NCI-H1694 treated with DMSO at 0.1 percent for 48 hours (cell line): ENCODE results near the gene NT5C2.
"Not testable (repeated sequence)": the region's sequence is repeated elsewhere in the genome, so short reads cannot be mapped to it uniquely, and the experiment has no call there.

ENCODE experiments used
- DNase-seq: peaks from one replicate; lab custom pipeline; 2025; lab: John Stamatoyannopoulos, UW

Gene NT5C2

DNA sequence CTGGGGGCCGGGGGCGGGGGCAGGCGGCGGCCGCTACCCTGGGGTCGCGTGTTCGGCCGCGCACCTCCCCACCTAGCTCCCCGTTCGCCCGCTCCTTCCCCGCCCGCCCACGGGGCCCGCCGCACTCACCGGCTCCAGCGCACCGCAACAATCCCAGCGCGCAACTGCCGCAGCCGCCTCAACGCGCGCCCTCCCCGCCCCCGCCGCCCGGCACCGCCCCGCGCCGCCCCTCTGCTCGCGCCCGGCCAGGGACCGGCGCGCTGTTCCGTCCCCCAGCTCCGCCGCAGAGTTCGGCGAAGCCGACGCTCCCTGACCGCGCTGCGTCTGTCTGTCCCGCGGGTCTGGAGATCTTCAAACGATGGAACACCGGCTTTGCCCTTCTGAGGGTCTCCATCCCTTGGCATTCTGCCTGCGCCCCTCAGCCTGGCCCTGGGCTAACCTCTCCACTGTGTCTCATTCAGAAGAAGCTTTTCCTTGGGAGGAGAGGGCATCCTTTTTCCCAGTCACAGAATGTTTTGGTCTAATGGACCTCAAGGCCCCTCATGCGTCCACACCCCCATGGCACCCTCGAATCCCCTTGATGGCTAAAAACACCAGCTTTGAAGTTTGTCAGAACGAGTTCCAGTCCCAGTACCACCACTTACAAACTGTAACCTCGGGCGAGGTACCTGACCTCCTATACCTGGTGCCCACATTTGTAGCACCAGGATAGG lies at the start of gene NT5C2:
NT5C2 (minus strand) TSS at position 166 of the 713 bp plus-strand sequence. CDS start 18,314 bp downstream, outside the sequence.
- peak; percentile 26 for DNase-seq

GRCh38 chr10:103241262-103242011 lies 48.4 kb upstream of the NT5C2 start:
- DNase-seq, result no peak

DNA sequence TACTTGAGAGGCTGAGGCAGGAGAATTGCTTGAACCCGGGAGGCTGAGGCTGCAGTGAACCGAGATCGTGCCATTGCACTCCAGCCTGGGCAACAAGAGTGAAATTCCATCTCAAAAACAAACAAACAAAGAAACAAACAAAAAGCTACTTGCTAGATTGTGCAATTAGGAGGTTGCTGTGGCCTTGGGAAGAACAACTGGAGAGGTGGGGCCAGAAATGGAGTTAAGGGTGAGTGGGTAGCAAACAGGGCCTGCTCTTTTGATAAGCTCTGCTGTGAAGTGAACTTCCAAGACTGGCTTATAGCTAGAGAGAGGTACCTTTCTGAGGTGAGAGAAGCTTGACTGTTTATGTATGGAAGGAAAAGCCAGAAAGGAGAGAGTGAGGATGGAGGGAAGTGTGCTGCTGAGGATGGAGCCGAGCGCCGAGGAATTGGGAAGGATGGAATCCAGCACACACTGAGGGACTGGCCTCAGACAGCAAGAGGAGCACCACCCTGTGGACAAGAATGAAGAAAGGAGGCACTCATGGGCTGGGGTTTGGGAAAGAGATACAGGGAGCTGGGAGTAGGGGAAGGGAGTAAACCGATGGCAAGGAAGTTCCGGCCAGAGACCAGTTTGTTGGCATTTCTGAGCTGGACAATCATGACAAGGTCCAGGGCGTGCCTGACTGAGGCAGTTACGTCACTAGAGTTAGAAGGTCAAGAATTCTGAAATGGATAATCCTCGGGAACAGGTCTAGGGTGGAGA lies 45.6 kb upstream of the NT5C2 start:
- DNase-seq, result no peak

DNA sequence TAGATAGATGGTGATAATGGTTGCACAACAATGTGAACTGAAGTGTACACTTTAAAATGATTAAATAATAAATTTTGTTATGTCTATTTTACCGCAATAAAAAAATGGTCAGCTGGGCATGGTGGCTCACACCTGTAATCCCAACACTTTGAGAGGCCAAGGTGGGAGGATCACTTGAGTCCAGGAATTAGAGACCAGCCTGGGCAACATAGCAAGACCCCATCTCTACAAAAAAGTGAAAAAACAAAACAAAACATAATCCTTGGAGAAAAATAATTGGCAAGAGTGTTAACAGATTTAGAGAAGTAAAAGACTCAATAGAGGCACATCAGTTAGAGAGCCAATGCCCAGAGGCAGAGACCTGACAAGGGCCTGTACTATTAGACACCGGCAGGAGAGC lies 42.7 kb upstream of the NT5C2 start:
- no peak for DNase-seq

DNA sequence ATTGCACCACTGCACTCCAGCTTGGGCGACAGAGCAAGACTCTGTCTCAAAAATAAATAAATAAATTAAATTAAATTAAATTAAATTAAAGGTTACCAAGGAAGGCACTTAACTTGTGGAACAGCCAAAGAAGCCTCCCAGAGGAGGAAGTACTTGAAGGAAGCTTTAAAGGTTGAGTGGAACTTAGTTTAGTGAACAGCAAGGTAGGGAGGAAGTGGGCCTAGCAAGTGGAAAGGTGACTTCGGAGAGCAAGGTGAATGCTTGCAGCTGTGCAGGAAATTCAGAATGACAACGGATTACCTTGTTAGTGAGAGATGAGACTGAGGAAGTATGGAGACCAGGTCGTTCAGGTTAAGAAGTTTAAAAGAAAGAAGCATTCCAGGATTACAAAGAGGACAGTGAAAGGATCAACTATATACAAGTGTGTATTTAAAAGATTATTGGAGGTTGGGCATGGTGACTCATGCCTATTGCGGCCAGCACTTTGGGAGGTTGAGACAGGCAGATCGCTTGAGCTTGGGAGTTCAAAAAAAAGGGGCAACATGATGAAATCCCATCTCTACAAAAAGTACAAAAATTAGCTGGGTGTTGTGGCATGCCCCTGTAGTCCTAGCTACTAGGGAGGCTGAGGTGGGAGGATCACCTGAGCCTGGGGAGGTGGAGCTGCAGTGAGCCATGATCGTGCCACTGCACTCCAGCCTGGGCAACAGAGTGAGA lies 39.9 kb upstream of the NT5C2 start:
- DNase-seq, result no peak

DNA sequence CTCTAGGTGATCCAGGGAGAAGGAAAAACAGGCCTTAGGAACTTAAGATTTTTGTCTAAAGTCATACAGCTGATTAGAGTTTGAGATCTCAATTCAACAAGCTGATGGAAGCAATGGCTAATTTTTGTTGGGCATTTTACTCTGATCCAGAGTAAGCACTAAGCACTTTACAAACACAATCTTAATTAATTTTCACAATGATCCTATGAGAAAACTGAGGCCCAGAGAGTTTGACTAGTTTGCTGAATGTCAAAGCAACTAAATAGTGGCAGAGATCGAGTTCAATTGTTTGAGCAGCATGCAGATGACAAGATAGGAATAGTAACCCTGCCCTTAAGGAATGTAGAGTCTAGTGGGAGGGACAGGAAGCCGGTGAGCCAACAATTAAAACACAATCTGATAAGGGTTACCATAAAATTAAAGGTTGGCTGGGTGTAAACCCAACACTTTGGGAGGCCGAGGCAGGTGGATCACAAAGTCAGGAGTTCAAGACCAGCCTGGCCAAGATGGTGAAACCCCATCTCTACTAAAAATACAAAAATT lies 39.1 kb upstream of the NT5C2 start:
- no peak for DNase-seq

GRCh38 chr10:103231047-103231551 lies 38.0 kb upstream of the NT5C2 start:
- DNase-seq, result no peak

DNA sequence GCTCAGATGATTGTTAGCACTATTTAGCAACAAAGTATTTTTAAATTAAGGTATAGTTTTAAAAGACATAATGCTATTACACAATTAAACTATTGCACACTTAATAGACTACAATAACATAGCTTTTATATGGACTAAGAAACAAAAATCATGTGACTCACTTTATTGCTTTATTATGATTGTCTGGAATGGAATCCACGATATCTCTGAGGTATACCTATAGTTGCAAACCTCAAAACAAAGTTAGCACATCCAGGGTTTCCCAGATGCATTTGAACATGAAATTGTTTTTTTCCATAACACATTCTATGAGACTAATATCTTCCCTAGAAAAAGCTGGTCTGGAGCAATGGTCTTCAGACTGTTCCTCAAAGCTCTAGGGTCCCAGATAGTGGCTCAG lies 34.3 kb upstream of the NT5C2 start:
- no peak for DNase-seq

DNA sequence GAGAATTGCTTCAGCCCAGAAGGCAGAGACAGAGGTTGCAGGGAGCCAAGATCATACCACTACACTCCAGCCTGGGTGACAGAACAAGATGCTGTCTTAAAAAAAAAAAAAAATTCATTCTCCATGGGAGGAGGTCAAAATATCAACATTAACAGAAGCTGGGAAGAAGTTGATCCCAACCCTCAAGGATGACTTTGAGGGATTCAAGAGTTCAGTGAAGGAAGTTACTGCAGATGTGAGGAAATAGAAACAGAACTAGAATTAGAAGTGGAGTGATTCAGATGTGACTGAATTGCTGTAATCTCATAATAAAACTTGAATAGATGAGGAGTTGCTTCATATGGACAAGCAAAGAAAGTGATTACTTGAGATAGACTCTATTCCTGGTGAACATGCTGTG lies 32.9 kb upstream of the NT5C2 start:
- no peak for DNase-seq

GRCh38 chr10:103224721-103225120 lies 31.6 kb upstream of the NT5C2 start:
- DNase-seq, result not testable (repeated sequence)

DNA sequence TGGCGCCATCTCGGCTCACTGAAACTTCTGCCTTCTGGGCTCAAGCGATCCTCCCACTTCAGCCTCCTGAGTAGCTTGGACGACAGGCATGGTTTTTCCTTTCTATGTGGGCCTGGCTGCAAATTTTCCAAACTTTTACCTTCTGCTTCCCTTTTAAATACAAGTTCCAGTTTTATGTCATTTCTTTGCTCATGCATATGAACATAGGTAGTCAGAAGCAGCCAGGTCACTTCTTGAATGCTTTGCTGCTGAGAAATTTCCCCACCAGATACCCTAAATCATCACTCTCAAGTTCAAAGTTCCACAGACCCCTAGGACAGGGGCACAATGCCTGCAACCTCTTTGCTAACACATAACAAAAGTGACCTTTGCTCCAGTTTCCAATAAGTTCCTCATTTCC lies 31.1 kb upstream of the NT5C2 start:
- DNase-seq, result no peak

DNA sequence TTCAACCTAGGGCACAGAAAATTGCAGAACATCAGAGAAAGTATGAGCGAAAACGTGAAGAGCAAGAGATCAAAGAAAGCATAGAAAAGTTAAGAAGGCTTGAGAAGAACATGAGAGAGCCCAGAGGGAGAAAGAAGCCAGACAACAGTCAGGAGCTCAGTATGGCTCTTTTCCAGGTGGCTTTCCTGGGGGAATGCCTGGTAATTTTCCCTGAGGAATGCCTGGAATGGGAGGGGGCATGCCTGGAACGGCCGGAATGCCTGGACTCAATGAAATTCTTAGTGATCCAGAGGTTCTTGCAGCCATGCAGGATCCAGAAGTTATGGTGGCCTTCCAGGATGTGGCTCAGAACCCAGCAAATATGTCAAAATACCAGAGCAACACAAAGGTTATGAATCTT lies 23.3 kb upstream of the NT5C2 start:
- DNase-seq, result not testable (repeated sequence)

- DNase-seq, result no peak
Measured at GRCh38 chr10:103215601-103216000, 22.5 kb upstream of the NT5C2 start.

GRCh38 chr10:103210262-103210661 lies 17.2 kb upstream of the NT5C2 start:
- not testable (repeated sequence) for DNase-seq

DNA sequence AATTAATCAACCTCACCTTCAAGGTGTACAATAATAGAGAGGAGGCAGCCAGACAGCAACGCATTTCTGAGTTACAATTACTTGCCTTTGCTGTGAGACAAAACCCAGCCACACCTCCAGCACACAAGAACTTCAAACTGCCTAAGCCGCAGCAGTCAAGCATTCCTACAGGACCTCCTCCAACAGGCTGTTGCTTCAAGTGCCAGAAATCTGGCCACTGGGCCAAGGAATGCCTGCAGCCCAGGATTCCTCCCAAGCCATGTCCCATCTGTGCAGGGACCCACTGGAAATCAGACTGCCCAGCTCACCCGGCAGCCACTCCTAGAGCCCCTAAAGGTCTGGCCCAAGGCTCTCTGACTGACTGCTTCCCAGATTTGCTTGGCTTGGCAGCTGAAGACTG lies 14.6 kb upstream of the NT5C2 start:
- DNase-seq, result not testable (repeated sequence)

- no peak for DNase-seq
Measured at GRCh38 chr10:103207141-103207540, 14.1 kb upstream of the NT5C2 start.

DNA sequence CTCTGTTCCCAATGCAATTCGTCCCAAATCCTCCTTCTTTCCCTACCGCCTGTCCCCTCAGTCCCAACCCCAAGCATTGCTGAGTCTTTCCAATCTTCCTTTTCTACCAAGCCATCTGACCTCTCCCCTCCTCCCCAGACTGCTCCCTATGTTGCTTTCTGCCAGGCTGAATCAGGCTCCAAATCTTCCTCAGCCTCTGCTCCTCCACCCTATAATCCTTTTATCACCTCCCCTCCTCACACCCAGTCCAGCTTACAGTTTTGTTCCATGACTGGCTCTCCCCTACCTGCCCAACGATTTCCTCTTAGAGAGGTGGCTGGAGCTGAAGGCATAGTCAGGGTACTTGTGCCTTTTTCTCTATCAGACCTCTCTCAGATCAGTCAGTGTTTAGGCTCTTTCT lies 13.6 kb upstream of the NT5C2 start:
- DNase-seq, result not testable (repeated sequence)

- not testable (repeated sequence) for DNase-seq
Measured at GRCh38 chr10:103205401-103205800, 12.3 kb upstream of the NT5C2 start.

- no peak for DNase-seq
Measured at GRCh38 chr10:103204353-103205255, 11.5 kb upstream of the NT5C2 start.

- DNase-seq, result no peak
Measured at GRCh38 chr10:103203466-103203865, 10.4 kb upstream of the NT5C2 start.

- DNase-seq, result no peak
Measured at GRCh38 chr10:103202319-103202718, 9.2 kb upstream of the NT5C2 start.
